C4-2B (cell line): ENCODE data around the gene CLSTN2.

Experiments used
- CTCF ChIP-seq: fragments of 450-650 bp; conservative IDR thresholded peaks from 2 replicates; pipeline ENCODE4 v1.5.1; 2017; ENCODE audit warnings: mild to moderate bottlenecking
- ZFX ChIP-seq: fragments of 450-650 bp; IDR thresholded peaks from 2 replicates; pipeline ENCODE4 v1.6.1; 2017

GRCh38 chr3:140423146-140423545, 488.2 kb downstream of the CLSTN2 start:
- TF ChIP-seq CTCF = no peak
- no peak for TF ChIP-seq ZFX
